HG03097 (cell line): ENCODE data around the gene ATCAY.

Experiments
- ATAC-seq: cut with Tn5 transposase; IDR thresholded peaks from one replicate; pipeline ENCODE4 v1.9.1; 2021; ENCODE audit not compliant: unreplicated experiment, low FRiP score

Gene ATCAY, protein sequence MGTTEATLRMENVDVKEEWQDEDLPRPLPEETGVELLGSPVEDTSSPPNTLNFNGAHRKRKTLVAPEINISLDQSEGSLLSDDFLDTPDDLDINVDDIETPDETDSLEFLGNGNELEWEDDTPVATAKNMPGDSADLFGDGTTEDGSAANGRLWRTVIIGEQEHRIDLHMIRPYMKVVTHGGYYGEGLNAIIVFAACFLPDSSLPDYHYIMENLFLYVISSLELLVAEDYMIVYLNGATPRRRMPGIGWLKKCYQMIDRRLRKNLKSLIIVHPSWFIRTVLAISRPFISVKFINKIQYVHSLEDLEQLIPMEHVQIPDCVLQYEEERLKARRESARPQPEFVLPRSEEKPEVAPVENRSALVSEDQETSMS

DNA sequence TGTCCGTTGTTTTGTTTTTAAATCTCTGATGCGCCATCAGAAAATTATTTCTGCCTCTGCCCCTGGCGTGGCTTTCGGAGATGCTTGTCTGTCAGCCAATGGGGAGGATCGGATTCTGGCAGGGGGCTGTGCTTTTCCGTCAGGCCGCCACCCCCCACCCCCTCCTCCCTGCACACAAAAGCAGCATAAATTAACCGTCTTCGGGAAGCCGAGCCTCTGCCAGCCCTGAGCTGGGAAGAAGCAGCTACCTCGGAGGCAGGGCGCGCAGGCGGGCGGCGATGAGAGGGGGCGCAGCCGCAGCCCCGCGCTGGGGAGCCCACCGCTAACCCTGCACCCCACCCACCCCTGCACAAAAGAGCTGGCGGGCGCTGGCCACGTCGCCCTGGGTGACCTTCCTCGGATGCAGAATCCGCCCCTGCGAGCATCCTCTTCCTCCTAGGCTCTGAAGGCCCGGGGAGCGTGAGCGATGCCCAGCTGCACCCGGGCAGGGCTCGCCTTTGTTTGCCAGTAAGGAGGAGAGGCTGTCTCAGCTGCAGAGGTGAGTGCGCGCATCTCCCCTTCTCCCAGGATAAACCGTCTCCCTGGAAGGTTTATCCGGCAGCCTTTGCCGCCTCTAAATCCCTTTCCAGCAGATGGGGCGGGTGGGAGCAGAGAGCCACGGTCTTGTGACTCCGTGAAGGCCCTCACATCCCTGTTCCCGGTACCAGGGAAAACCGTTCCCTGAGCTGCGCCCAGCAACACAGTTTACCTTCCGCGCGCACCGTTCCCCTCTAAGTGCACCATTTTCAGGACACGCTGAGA, at the start of gene ATCAY:
Gene ATCAY (plus strand): TSS at position 215 of the 801 bp plus-strand sequence. CDS start 5,083 bp downstream, outside the sequence.
- no peak for ATAC-seq

DNA sequence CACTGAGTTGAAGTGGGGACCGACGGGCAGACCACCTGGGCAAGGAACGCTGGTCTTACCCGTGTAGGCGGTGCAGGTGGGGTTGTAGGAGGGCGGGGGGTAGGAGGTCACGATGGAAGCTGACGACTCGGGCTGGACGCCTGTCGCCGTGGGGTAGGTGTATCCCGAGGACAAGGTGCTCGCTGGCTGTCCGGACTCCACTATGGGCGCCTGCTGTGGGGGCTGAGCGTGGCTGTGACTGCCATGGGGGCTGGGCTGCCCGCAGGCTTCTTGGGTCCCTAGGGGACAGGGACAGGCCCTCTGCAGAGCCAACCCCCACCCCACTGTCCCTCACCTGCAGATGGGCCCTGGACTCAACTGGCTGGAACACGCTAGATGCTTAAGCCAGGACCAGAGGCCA, 48.9 kb upstream of the ATCAY start:
- ATAC-seq = no peak

DNA sequence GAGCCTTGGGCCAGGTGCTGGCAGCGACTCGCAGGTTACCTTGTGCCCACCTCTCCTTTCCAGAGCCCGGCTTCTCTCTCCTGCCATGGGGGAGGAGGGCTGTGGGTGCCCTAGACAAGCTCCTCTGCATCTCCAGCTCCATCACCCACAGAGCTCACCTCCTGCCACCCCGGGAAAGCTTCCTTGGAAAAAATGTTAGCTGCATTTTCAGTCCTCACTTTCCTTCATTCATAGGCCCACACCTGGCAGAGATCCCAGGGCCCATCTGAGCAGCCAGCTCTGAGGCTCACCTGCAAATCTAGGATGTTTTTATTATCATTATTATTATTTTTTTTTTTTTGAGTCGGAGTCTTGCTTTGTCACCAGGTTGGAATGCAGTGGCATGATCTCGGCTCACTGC, 48.5 kb upstream of the ATCAY start:
- ATAC-seq = no peak

DNA sequence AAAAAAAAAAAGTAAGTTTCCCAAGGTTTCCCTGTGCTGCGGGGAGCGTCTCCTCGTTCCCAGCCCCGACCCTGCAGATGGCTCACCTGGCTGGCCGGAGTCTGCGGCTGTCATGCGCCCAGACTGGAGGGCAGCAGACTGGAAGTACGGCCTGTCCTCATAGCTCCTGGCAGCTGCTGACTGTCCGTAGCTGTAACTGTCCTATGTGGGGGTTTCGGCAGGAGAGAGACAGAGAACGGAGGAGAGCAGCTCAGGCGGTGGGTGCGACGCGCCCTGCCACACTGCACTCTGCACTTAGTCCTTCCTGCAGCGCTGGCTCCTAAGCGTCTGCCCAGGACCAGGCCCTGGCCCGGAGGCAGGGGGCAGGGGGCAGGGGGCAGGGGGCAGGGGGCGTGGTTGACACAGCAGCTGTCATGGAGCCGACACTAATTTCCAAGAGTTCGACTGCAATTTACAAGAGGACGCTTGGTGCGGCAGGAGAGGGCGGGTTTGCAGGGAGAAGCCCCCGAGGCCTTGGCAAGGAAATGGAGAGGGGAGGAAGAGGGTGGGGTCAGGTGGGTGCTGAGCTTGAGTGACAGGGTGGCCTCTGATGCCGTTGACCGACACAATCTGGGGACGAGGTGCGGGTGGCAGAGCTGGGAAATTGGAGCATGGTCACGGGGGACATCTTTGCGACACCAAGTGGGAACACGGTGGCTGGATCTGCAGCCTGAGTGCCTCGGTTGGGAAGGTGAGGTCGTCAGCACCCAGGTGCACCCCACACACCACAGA, 46.7 kb upstream of the ATCAY start:
- ATAC-seq = no peak

DNA sequence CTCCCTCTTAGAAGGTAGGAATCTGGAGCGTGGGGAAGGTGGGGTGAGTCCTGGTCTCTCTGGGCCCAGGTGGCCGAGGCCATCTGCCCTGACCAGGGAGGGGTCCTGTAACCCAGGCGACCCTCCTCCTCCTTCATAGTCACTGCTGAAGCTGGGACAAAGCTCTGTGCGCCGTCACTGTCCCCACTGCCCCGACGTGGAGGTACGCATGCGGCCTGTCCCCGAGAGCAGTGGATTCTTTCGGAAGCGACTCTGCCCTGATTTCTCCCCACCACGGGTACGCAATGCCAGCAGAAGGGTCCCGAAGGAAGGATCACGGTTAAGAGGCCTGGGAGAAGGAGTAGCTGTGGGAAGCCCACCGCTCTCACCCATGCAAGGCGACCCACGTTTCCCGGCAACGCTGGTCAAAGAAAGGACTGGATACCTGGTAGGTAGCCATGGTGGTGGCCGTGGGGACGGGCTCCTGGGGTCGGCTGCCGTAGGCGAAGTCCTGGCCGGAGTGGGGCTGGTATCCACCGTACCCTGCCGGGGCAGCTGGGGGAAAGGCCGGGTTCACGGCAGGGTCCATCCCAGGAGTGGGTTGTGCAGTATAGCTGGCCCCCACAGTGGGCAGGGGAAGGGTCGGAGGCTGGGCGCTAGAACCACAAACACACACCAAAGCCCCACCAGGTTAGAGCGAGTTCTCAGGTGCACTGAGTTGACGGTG, 46.0 kb upstream of the ATCAY start:
- no peak for ATAC-seq

DNA sequence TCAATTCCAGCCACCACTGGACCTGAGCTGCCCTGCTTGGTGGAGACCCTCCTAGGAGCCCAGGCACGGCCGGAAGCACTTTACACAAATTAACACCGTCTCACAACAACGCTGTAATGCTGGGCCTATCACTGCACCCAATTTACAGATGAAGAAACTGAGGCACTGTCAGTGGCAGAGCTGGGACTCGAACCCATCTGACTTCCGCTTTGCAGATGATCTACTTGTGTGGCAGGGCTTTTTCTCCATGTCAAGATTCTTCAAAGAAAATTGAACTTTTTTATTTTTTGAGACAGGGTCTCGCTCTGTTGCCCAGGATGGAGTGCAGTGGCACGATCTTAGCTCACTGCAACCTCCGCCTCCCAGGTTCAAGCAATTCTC, 45.4 kb upstream of the ATCAY start:
- ATAC-seq = no peak

DNA sequence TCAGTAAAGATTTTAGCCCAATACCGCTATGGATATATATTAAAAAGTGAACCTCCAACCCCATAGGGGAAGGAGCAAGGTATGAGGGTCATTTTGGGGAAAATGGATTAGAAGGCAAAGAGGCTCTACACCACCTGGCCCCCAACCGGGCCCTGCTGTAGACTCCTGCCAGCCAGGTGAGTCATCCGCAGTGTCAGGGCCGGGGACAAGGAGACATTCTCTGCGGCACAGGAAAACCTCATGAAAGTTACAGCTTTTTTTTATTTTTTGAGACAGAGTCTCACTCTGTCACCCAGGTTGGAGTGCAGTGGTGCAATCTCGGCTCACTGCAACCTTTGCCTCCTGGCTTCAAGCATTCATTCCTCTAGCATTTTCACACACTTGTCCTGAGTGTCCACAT, 43.6 kb upstream of the ATCAY start:
- no peak for ATAC-seq

DNA sequence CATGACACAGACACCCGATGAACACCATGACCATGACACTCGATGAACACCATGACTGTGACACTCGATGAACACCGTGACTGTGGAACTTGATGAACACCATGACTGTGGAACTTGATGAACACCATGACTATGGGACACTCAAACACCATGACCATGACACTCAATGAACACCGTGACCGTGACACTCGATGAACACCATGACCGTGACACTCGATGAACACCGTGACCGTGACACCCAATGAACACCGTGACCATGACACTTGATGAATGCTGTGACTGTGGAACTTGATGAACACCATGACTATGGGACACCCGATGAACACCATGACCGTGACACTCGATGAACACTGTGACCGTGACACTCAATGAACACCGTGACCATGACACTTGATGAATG, 43.2 kb upstream of the ATCAY start:
- ATAC-seq = no peak

DNA sequence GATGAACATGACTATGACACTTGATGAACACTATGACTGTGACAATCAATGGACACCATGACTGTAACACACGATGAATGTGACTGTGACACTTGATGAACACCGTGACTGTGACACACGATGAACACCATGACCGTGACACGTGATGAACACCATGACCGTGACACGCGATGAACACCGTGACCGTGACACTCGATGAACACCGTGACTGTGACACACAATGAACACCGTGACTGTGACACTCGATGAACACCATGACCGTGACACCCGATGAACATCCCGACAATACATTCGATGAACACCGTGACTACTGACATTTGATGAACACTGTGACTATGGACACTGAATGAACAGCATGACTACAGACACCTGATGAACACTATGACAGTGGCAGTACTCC, 42.6 kb upstream of the ATCAY start:
- no peak for ATAC-seq

DNA sequence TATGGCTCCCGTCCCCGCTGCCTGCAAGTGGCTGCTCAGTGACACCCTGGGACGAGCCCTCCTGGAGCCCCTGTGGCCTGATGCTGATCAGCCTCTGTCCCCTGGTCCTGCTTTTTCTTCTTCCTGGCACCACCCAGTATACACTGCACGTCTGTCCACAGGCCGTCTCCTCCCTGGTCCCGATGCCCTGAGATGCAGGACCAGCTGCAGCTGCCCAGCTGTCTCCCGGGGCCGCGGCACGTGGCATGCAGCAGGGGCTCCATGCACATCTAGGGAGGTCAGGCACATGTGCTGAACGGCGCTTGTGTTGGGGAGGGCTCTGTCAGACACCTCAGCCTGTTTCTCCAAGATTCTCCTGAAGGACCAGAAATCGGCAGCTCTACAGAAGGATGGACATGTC, 41.8 kb upstream of the ATCAY start:
- ATAC-seq = no peak

DNA sequence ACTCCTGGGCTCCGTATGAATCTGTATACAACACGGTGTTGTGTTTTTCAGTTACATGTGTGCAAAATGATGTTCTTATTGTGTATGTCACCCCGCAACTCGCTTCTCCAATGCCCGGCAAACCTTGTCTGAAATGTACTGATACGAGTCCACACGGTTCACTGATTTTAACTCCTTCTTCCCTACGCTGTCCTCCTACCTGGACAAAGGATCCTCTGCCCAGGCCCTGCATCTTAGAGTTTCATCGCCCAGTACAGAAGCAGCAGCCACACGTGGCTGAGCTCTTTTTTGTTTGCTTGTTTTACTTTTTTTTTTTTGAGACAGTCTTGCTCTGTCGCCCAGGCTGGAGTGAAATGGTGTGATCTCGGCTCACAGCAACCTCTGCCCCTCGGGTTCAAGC, 40.5 kb upstream of the ATCAY start:
- no peak for ATAC-seq

DNA sequence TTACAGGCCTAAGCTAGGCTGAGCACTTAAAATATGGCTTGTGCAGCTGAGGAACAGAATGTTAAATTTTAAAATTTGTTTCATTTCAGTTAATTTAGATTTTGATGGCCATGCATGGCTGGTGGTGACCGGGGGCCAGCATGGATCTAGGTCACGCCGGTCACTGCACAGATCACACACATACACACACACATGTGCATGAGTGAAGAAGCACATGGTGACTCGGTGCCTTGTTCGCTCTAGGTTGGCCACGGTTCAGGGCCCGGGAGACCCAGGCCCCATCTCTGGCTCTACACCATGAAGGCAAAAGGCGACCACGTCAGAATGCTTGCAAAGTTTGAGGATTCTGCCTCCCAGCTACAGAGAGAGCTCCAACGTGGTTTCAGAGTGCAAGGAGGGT, 39.7 kb upstream of the ATCAY start:
- ATAC-seq = no peak

DNA sequence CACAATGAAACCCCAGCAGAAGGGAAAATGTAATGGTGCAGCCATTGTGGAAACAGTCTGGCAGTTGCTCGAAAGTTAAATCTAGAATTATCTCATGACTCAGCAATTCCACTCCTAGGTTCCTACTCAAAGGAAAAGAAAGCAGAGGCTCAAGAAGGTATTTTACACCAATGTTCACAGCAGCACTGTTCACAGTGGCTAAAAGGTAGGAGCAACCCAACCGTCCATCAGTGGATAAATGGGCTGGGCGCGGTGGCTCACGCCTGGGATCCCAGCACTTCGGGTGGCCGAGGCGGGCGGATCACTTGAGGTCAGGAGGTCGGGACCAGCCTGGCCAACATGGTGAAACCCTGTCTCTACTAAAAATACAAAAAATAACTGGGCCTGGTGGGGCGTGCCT, 37.5 kb upstream of the ATCAY start:
- ATAC-seq = no peak

DNA sequence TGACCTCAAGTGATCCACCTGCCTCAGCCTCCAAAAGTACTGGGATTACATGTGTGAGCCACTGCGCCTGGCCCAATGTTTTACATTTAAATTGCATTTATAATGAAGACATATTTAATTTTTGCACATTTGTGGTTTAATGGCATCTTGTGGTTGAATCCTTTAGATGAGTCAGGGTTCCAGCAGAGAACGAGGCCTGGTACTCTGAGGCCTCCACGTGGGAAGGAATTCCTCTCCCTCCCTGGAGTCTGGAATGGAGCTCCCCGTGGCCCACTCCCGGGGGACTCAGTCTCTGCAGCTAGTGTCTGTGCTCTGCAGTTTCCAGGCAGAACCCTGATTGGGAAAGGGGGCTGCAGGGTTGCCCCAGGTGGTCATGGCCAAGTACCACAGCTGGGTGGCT, 35.9 kb upstream of the ATCAY start:
- no peak for ATAC-seq

DNA sequence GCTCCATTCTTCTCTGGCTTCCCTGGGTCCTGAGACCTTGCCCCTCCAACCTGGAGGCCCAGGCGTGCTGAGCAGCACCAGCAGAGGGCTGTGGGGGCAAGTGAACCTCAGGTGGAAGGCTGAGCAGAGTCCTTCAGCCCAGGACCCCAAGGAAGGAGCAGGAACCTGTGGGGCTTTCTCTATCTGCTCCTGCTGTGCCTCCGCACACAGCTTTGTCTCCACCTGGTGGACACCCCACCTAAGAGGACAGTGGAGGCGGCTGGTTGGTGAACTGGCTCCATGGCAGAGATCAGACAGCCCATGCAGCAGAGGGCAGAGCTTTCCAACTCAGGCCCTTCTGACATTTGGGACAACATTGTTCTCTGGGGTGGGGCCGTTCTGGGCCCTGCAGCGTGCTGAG, 31.4 kb upstream of the ATCAY start:
- ATAC-seq = no peak

DNA sequence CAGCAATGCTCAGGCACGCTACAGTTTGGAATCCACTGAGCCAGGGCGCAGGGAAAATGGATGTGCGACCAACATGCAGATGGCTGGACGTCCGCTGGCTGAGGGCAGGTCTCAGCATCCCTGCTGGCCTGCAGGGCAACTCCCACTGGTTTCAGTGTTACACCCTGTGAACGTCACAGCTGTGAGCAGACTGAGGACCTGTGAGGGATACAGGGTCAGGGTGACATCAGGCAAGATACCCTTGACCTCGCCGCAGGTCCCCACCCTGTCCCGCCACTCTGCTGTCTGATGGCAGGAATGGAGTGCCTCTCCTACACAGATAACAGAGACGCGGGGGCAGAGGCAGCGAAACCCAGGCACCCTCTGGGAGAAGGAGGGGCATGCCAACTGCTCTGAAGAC, 30.7 kb upstream of the ATCAY start:
- ATAC-seq = no peak

DNA sequence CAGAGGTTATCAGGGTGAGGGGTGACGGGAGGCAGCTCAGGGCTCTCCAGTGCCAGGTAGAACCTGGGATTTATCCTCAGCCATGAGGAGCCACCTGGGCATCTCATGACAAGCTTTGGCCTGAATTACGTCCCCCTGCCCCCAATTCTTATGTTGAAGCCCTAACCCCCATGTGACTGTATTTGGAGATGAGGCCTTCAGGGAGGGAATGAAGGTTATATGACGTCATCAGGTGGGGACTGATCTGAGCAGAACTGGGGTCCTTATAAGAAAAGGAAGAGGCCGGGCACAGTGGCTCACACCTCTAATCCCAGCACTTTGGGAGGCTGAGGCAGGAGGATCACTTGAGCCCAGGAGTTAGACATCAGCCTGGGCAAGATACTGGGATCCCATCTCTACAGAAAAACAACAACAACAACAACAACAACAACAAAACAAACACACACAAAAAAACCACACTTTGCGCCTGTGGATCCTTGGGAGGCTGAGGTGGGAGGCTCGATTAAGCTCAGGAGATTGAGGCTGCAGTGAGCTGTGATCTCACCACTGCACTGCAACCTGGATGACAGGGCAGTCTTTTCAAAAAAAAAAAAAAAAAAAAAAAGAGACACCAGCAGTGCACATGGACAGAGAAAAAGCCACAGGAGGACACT, 30.0 kb upstream of the ATCAY start:
- no peak for ATAC-seq

DNA sequence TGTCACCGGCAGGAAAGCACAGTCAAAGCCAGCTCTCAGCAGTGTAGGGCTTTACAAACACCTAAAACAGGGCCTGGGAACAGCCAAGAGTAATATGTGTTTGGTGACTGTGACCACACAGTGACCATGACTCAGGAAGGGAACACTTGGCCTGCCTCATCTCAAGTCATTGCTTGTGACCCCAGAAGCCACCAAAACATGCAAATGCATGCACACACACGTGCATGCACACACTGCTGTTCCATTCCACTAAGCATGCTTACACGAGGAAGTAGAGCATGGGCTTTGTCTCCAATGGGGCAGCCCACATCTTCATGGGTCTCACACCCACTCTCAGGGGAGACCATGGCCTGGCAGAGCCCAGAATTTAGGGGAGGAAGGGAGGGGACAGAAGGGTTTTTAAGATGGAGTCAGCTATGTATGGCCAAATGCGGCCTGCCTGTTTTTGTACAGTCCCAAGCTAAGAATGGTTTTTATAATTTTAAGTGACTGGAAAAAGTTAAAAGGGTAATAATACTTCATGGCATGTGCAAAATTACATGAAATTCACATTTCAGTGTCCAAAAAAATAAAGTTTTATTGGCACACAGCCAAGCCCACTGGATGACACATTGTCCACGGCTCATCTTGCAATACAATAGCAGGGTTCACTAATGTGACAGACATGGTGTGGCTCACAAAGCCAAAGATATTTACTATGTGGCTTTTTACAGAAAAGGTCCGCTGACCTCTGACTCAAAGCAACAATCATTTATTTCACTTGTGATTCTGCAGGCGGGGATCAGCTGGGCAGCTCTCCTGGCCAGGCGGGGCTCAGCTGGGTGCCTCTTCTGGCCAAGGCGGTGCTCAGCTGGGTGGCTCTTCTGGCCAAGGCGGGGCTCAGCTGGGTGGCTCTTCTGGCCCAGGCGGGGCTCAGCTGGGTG, 29.0 kb upstream of the ATCAY start:
- ATAC-seq = no peak

DNA sequence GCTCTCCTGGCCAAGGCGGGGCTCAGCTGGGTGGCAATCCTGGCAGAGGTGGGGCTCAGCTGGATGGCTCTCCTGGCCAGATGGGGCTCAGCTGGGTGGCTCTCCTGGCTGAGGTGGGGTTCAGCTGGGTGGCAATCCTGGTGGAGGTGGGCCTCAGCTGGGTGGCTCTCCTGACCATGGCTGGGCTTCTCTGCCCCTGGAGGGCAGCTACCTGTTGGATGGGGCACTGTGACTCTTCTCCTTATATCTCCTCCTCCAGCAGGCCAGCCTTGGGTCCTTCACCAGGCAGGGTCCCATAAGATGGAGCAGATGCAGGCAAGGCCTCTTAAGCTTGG, 28.3 kb upstream of the ATCAY start:
- ATAC-seq = no peak
